Trophoblast cell (in vitro differentiated cells and primary cell): ENCODE data around the gene MROH8.

Source experiments
- DNase-seq, 2 donors: peaks; one replicate each; pipeline ENCODE4 v3.0.0-alpha.2; 2016
- H2AFZ ChIP-seq: 2 replicates; pipeline ENCODE4 v1.6.1; 2013; ENCODE audit warnings: low read length, moderate library complexity, mild to moderate bottlenecking; ENCODE audit not compliant: insufficient read depth, poor library complexity
- H2AK5ac ChIP-seq: 2 replicates; pipeline ENCODE4 v1.6.1; 2013; ENCODE audit warnings: mild to moderate bottlenecking, low read length
- H2BK120ac ChIP-seq: 2 replicates; pipeline ENCODE4 v1.6.1; 2013; ENCODE audit warnings: low read length, mild to moderate bottlenecking, moderate library complexity; ENCODE audit not compliant: insufficient read depth, poor library complexity
- H2BK12ac ChIP-seq: 2 replicates; pipeline ENCODE4 v1.6.1; 2013; ENCODE audit warnings: mild to moderate bottlenecking, low read length, moderate library complexity
- H2BK5ac ChIP-seq: 2 replicates; pipeline ENCODE4 v1.6.1; 2013; ENCODE audit warnings: low read length, low read depth, moderate library complexity, mild to moderate bottlenecking; ENCODE audit not compliant: poor library complexity
- H3K14ac ChIP-seq: 2 replicates; pipeline ENCODE4 v1.6.1; 2013; ENCODE audit warnings: mild to moderate bottlenecking, low read length
- H3K18ac ChIP-seq: 2 replicates; pipeline ENCODE4 v1.6.1; 2013; ENCODE audit warnings: mild to moderate bottlenecking, low read length
- H3K23ac ChIP-seq: 2 replicates; pipeline ENCODE4 v1.6.1; 2013; ENCODE audit warnings: low read length
- H3K27ac ChIP-seq: 2 replicates; pipeline ENCODE4 v1.5.1; 2013; ENCODE audit warnings: low read depth, mild to moderate bottlenecking, inconsistent platforms, low read length, moderate library complexity
- H3K27me3 ChIP-seq: 2 replicates; pipeline ENCODE4 v1.6.1; 2013; ENCODE audit warnings: inconsistent platforms, mild to moderate bottlenecking, low read length, moderate library complexity; ENCODE audit not compliant: insufficient read depth
- H3K36me3 ChIP-seq, 2 experiments: 1 replicate in 1 of 2; 2 replicates in 1 of 2; pipeline ENCODE4 v1.6.1; 2013; ENCODE audit warnings: low read length in 2 of 2, mild to moderate bottlenecking in 2 of 2, moderate library complexity in 1 of 2; ENCODE audit not compliant: insufficient read depth in 2 of 2, control insufficient read depth in 1 of 2
- H3K4ac ChIP-seq: 2 replicates; pipeline ENCODE4 v1.6.1; 2013; ENCODE audit warnings: low read depth, mild to moderate bottlenecking, low read length, moderate library complexity
- H3K4me1 ChIP-seq, 2 experiments: 1 replicate in 1 of 2; 2 replicates in 1 of 2; pipeline ENCODE4 v1.6.1; 2013; ENCODE audit warnings: low read length in 2 of 2, mild to moderate bottlenecking in 2 of 2, moderate library complexity in 1 of 2; ENCODE audit not compliant: insufficient read depth in 2 of 2, control insufficient read depth in 1 of 2
- H3K4me2 ChIP-seq: 2 replicates; pipeline ENCODE4 v1.6.1; 2013; ENCODE audit warnings: inconsistent platforms, mild to moderate bottlenecking, low read length, moderate library complexity
- H3K4me3 ChIP-seq: 2 replicates; pipeline ENCODE4 v1.5.1; 2013; ENCODE audit warnings: mild to moderate bottlenecking, low read depth, low read length, inconsistent platforms
- H3K79me1 ChIP-seq: one replicate; pipeline ENCODE4 v1.6.1; 2013; ENCODE audit warnings: low read length
- H3K79me2 ChIP-seq: 2 replicates; pipeline ENCODE4 v1.6.1; 2013; ENCODE audit warnings: low read length, mild to moderate bottlenecking; ENCODE audit not compliant: control insufficient read depth, insufficient read depth, poor library complexity
- H3K9ac ChIP-seq: 2 replicates; pipeline ENCODE4 v1.6.1; 2013; ENCODE audit warnings: mild to moderate bottlenecking, low read length
- H3K9me3 ChIP-seq: 2 replicates; pipeline ENCODE4 v1.6.1; 2013; ENCODE audit warnings: low read depth, mild to moderate bottlenecking, control low read depth, inconsistent platforms, low read length; ENCODE audit not compliant: insufficient read depth
- H4K12ac ChIP-seq: 2 replicates; pipeline ENCODE4 v1.6.1; 2013; ENCODE audit warnings: low read depth, mild to moderate bottlenecking, low read length, moderate library complexity
- H4K8ac ChIP-seq: 2 replicates; pipeline ENCODE4 v1.6.1; 2013; ENCODE audit warnings: low read depth, mild to moderate bottlenecking, low read length, moderate library complexity
- H4K91ac ChIP-seq: one replicate; pipeline ENCODE4 v1.6.1; 2013; ENCODE audit warnings: low read depth, mild to moderate bottlenecking, low read length, moderate library complexity
- WGBS: extraction: QIAGEN DNeasy Blood & Tissue Kit; methylation state at CpG from one replicate; pipeline ENCODE4 v1.1.7; 2013; ENCODE audit warnings: missing lambda C conversion rate; ENCODE audit not compliant: insufficient read length, insufficient coverage; ENCODE audit errors: extremely low coverage; 5-methylcytosine and 5-hydroxymethylcytosine counted together

Gene MROH8

GRCh38 chr20:37077009-37077408 is 102.3 kb downstream of the MROH8 start:
- H4K91ac ChIP-seq, result peak overlapping the region; percentile 24
- H2BK120ac ChIP-seq, result peak overlapping the region; percentile 33
- H3K4me3 ChIP-seq, result no peak overlapping the region
- no peak overlapping the region for H3K27ac ChIP-seq
- H3K4me2 ChIP-seq, result no peak overlapping the region
- no peak overlapping the region for H3K4ac ChIP-seq
- no peak overlapping the region for H4K12ac ChIP-seq
- no peak overlapping the region for H3K9ac ChIP-seq
- H3K9me3 ChIP-seq, result no peaks in the 10 kb centered on the region
- H3K27me3 ChIP-seq, result no peaks in the 10 kb centered on the region
- H3K4me1 ChIP-seq, result peaks cover 0 to 2% of the 10 kb centered on the region in 2 experiments
- no peak overlapping the region for H3K18ac ChIP-seq
- H3K36me3 ChIP-seq, result no peaks in the 10 kb centered on the region
- no peak overlapping the region for H3K14ac ChIP-seq
- no peak overlapping the region for H2AK5ac ChIP-seq
- peak overlapping the region; percentile 28 for H4K8ac ChIP-seq
- no peak overlapping the region for H2AFZ ChIP-seq
- H2BK12ac ChIP-seq, result no peak overlapping the region
- no peaks in the 10 kb centered on the region for H3K79me2 ChIP-seq
- H3K23ac ChIP-seq, result no peak overlapping the region
- no peak overlapping the region for H2BK5ac ChIP-seq
- WGBS, result no CpG with 5 or more reads among the region's 8 CpGs
- H3K79me1 ChIP-seq, result no peaks in the 10 kb centered on the region
- no peak for DNase-seq

- Histone ChIP-seq H3K36me3 (peaks cover 1 to 5% of the 10 kb centered on the region in 2 experiments), H3K4me3 (no peak overlapping the region), H4K12ac (no peak overlapping the region), H3K14ac (no peak overlapping the region), H3K4me1 (peaks cover 4 to 7% of the 10 kb centered on the region in 2 experiments), H4K8ac (no peak overlapping the region), H2BK120ac (no peak overlapping the region), H2AFZ (no peak overlapping the region), H3K23ac (no peak overlapping the region), H4K91ac (no peak overlapping the region), H3K27me3 (no peaks in the 10 kb centered on the region), H3K4me2 (no peak overlapping the region), H2BK5ac (no peak overlapping the region), H3K9me3 (no peaks in the 10 kb centered on the region), H3K18ac (no peak overlapping the region), H3K79me2 (no peaks in the 10 kb centered on the region), H3K27ac (no peak overlapping the region), H2BK12ac (no peak overlapping the region), H3K9ac (no peak overlapping the region), H3K4ac (no peak overlapping the region), H2AK5ac (no peak overlapping the region), H3K79me1 (peaks cover 3% of the 10 kb centered on the region)
- peak; percentile 10 to 92 for DNase-seq
- 89% methylated on average over 1 of the region's 3 CpGs for WGBS
Observed at GRCh38 chr20:37075932-37076685, 103.2 kb downstream of the MROH8 start.

- Histone ChIP-seq H3K18ac (no peak overlapping the region), H3K14ac (no peak overlapping the region), H3K79me2 (no peaks in the 10 kb centered on the region), H2BK5ac (no peak overlapping the region), H3K27ac (no peak overlapping the region), H2BK120ac (no peak overlapping the region), H3K27me3 (no peaks in the 10 kb centered on the region), H4K91ac (no peak overlapping the region), H3K4me1 (peaks cover 4 to 7% of the 10 kb centered on the region in 2 experiments), H2AK5ac (no peak overlapping the region), H4K12ac (no peak overlapping the region), H2BK12ac (no peak overlapping the region), H3K23ac (no peak overlapping the region), H3K9me3 (no peaks in the 10 kb centered on the region), H2AFZ (no peak overlapping the region), H3K9ac (no peak overlapping the region), H3K4me3 (no peak overlapping the region), H3K79me1 (peaks cover 3% of the 10 kb centered on the region), H3K4me2 (no peak overlapping the region), H3K4ac (no peak overlapping the region), H4K8ac (no peak overlapping the region), H3K36me3 (peaks cover 1 to 5% of the 10 kb centered on the region in 2 experiments)
- DNase-seq, result peak; percentile 76 to 93
- no CpG with 5 or more reads among the region's 17 CpGs for WGBS
Observed at GRCh38 chr20:37072293-37073196, 106.8 kb downstream of the MROH8 start.

- Histone ChIP-seq H3K4me3 (no peak overlapping the region), H4K91ac (peak overlapping the region; percentile 55), H2BK12ac (peak overlapping the region; percentile 49), H2BK120ac (peak overlapping the region; percentile 80), H3K23ac (no peak overlapping the region), H3K9ac (no peak overlapping the region), H3K18ac (peak overlapping the region; percentile 93), H3K9me3 (no peaks in the 10 kb centered on the region), H3K79me1 (peaks cover 3% of the 10 kb centered on the region), H2BK5ac (peak overlapping the region; percentile 68), H4K12ac (peak overlapping the region; percentile 84), H2AFZ (peak overlapping the region; percentile 71), H3K36me3 (peaks cover 1 to 5% of the 10 kb centered on the region in 2 experiments), H3K79me2 (no peaks in the 10 kb centered on the region), H3K4ac (peak overlapping the region; percentile 17), H2AK5ac (peak overlapping the region; percentile 69), H4K8ac (peak overlapping the region; percentile 60), H3K27ac (no peak overlapping the region), H3K4me1 (peaks cover 4 to 7% of the 10 kb centered on the region in 2 experiments), H3K14ac (peak overlapping the region; percentile 61), H3K27me3 (no peaks in the 10 kb centered on the region), H3K4me2 (no peak overlapping the region)
- WGBS, result no CpG with 5 or more reads among the region's 4 CpGs
- DNase-seq, result peak; percentile 71 to 79
Observed at GRCh38 chr20:37071481-37071911, 107.9 kb downstream of the MROH8 start.
